Aorta (tissue), 5 donors: ENCODE data around the gene NTM. TPM values are rescaled to one million over a fixed set of nuclear protein-coding genes. Genes with fewer than 3 reads are reported as not detected.
A peak's percentile ranks its signal among the peaks of the same experiment; 100 is the strongest.

Experiments
- ATAC-seq: fragments of 200-7000 bp; cut with Tn5 transposase; one replicate; pipeline ENCODE4 v1.9.1; 2022; ENCODE audit warnings: moderate library complexity; ENCODE audit not compliant: low FRiP score
- DNase-seq, 2 donors: peaks; one replicate each; pipeline ENCODE4 v3.0.0-alpha.2; 2020
- H3K27ac ChIP-seq, 2 donors: one replicate each; pipeline ENCODE4 v1.5.1; 2013; ENCODE audit warnings: low read length in 2 of 2, mild to moderate bottlenecking in 2 of 2, moderate library complexity in 2 of 2, control low read depth in 1 of 2, inconsistent platforms in 1 of 2, low read depth in 1 of 2
- H3K27me3 ChIP-seq, 2 donors: one replicate each; pipeline ENCODE4 v1.6.1; 2013; ENCODE audit warnings: control low read depth in 1 of 2, low read length in 1 of 2, mild to moderate bottlenecking in 1 of 2, moderate library complexity in 1 of 2; ENCODE audit not compliant: insufficient read depth in 2 of 2, control insufficient read depth in 1 of 2
- H3K36me3 ChIP-seq, 2 donors: one replicate each; pipeline ENCODE4 v1.6.1; 2013; ENCODE audit warnings: control low read depth in 1 of 2, low read length in 1 of 2, mild to moderate bottlenecking in 1 of 2; ENCODE audit not compliant: insufficient read depth in 2 of 2, control insufficient read depth in 1 of 2
- H3K4me1 ChIP-seq, 2 donors: one replicate each; pipeline ENCODE4 v1.6.1; 2013; ENCODE audit warnings: low read length in 2 of 2, control low read depth in 1 of 2, mild to moderate bottlenecking in 1 of 2, moderate library complexity in 1 of 2; ENCODE audit not compliant: insufficient read depth in 2 of 2, control insufficient read depth in 1 of 2
- H3K4me3 ChIP-seq, 2 donors: one replicate each; pipeline ENCODE4 v1.5.1; 2013; ENCODE audit warnings: low read length in 2 of 2, control low read depth in 1 of 2, mild to moderate bottlenecking in 1 of 2
- H3K9me3 ChIP-seq: one replicate; pipeline ENCODE4 v1.6.1; 2013; ENCODE audit warnings: mild to moderate bottlenecking, low read length; ENCODE audit not compliant: control insufficient read depth
- WGBS, 2 donors: extraction: QIAGEN DNeasy Blood & Tissue Kit; methylation state at CpG; one replicate each; pipeline ENCODE4 v1.1.7; 2013; 5-methylcytosine and 5-hydroxymethylcytosine counted together
- intact Hi-C, 2 donors: fragments of 100-400 bp; cut with DNase I; formaldehyde crosslinking; loops; one replicate each; pipeline versions ENCODE4 v1.14.2 to v1.15.0; 2022
- polyA plus RNA-seq, 2 donors: library from polyadenylated mRNA; stranded (reverse); fragments of 200-250 nt; gene quantifications; one replicate each; pipeline ENCODE4 v1.2.3, GENCODE V29; 2013
- total RNA-seq, 2 donors: library from RNA; stranded (reverse); fragmentation: NEBNext Ultra II Directional; extraction: Animal tissue kit (Norgen Biotek cat#: 25700); gene quantifications; one replicate each; pipeline ENCODE4 v1.2.1, GENCODE V29; 2021
- donor health status: healthy with polysubstance abuse.
- donor health status: Bipolar disorder and iron deficiency.
- donor health status: DM: no; HTN: no; CAD: no.
- donor health status: DM: no; HTN: no; CAD: no.
- donor health status: DM: yes; HTN: yes; CAD: no.

Gene NTM
- total and polyA plus RNA-seq, 4 donors = 0.28 to 5.3 (median 1.9) TPM; not detected in 1

GRCh38 chr11:132072044-132072857 lies 701.8 kb downstream of the NTM start:
- Histone ChIP-seq H3K36me3 (no peaks in the 10 kb centered on the region), H3K27ac (no peak overlapping the region), H3K4me1 (no peaks in the 10 kb centered on the region), H3K9me3 (no peaks in the 10 kb centered on the region), H3K27me3 (no peaks in the 10 kb centered on the region), H3K4me3 (no peak overlapping the region)
- intact Hi-C loops = no loop called here
- WGBS, 2 donors = 2 to 9% methylated on average over 6 of the region's 6 CpGs
- peak; percentile 19 for ATAC-seq
- no peak for DNase-seq

- 16 to 22% methylated on average over 3 of the region's 3 CpGs for WGBS, 2 donors
- no peak for ATAC-seq
- DNase-seq = no peak
- no peaks in the 10 kb centered on the region for H3K27me3 ChIP-seq
- intact Hi-C loops = no loop called here
- no peaks in the 10 kb centered on the region for H3K9me3 ChIP-seq
- H3K36me3 ChIP-seq = no peaks in the 10 kb centered on the region
- H3K27ac ChIP-seq = no peak overlapping the region
- H3K4me3 ChIP-seq = no peak overlapping the region
- no peaks in the 10 kb centered on the region for H3K4me1 ChIP-seq
These were observed 702.4 kb downstream of the NTM start for GRCh38 chr11:132072858-132073211.

- DNase-seq (no peak), ATAC-seq (no peak)
- Histone ChIP-seq H3K4me1 (no peaks in the 10 kb centered on the region), H3K9me3 (no peaks in the 10 kb centered on the region), H3K36me3 (no peaks in the 10 kb centered on the region), H3K4me3 (no peak overlapping the region), H3K27ac (no peak overlapping the region), H3K27me3 (no peaks in the 10 kb centered on the region)
- 23 to 43% methylated on average over 1 of the region's 1 CpG for WGBS, 2 donors
- intact Hi-C loops = no loop called here
These were observed 703.4 kb downstream of the NTM start for GRCh38 chr11:132073787-132074186.

DNA sequence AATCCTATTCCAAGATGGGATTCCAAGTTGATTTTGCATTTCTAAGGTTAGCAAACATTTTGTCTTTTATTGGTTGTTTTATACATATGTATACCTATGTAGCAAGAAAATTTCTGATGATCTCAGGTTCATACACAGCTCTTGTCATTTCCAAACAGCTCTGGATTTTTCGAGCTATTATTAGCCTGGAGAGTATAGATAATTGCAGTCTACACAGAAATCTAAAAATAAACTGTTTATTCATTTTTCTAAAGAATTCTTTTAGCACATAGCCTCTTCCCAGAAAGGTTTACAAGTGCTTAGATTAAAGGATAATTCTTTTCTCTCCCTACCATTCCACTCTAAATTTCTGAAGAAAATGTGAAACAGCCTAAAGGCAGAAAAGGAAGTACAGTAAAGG lies 705.0 kb downstream of the NTM start:
- no peak for DNase-seq
- Histone ChIP-seq H3K4me1 (no peaks in the 10 kb centered on the region), H3K27me3 (no peaks in the 10 kb centered on the region), H3K9me3 (no peaks in the 10 kb centered on the region), H3K27ac (no peak overlapping the region), H3K4me3 (no peak overlapping the region), H3K36me3 (no peaks in the 10 kb centered on the region)
- WGBS, 2 donors = 28 to 46% methylated on average over 1 of the region's 1 CpG
- ATAC-seq = no peak
- intact Hi-C loops = no loop called here

GRCh38 chr11:132077416-132077815 lies 707.0 kb downstream of the NTM start:
- intact Hi-C loops = no loop called here
- no peaks in the 10 kb centered on the region for H3K36me3 ChIP-seq
- ATAC-seq = no peak

GRCh38 chr11:132078264-132079076 lies 708.1 kb downstream of the NTM start:
- H3K27me3 ChIP-seq = no peaks in the 10 kb centered on the region
- ATAC-seq (no peak), DNase-seq (no peak)
- intact Hi-C loops = no loop called here
- no peak overlapping the region for H3K4me3 ChIP-seq
- peaks cover 3% of the 10 kb centered on the region for H3K9me3 ChIP-seq
- WGBS, 2 donors = 81 to 82% methylated on average over 17 of the region's 17 CpGs
- H3K4me1 ChIP-seq = no peaks in the 10 kb centered on the region
- H3K27ac ChIP-seq = no peak overlapping the region
- no peaks in the 10 kb centered on the region for H3K36me3 ChIP-seq

More at GRCh38 chr11:132077416-132077815, 707.0 kb downstream of the NTM start:
- no peaks in the 10 kb centered on the region for H3K4me1 ChIP-seq
- DNase-seq = no peak
- H3K27ac ChIP-seq = no peak overlapping the region
- H3K9me3 ChIP-seq = no peaks in the 10 kb centered on the region
- H3K27me3 ChIP-seq = no peaks in the 10 kb centered on the region
- no peak overlapping the region for H3K4me3 ChIP-seq

- Histone ChIP-seq H3K27ac (no peak overlapping the region), H3K27me3 (no peaks in the 10 kb centered on the region), H3K36me3 (no peaks in the 10 kb centered on the region), H3K9me3 (peaks cover 3% of the 10 kb centered on the region), H3K4me1 (no peaks in the 10 kb centered on the region), H3K4me3 (no peak overlapping the region)
- intact Hi-C loops = no loop called here
- 47 to 50% methylated on average over 1 of the region's 1 CpG for WGBS, 2 donors
- DNase-seq = no peak
- no peak for ATAC-seq
These were observed 709.7 kb downstream of the NTM start for GRCh38 chr11:132080127-132080526.

GRCh38 chr11:132082566-132082965 lies 712.2 kb downstream of the NTM start:
- no peaks in the 10 kb centered on the region for H3K27me3 ChIP-seq
- H3K9me3 ChIP-seq = peaks cover 7% of the 10 kb centered on the region
- DNase-seq = no peak
- H3K4me1 ChIP-seq = no peaks in the 10 kb centered on the region
- no peak overlapping the region for H3K27ac ChIP-seq
- H3K4me3 ChIP-seq = no peak overlapping the region
- H3K36me3 ChIP-seq = no peaks in the 10 kb centered on the region
- 78 to 85% methylated on average over 5 of the region's 5 CpGs for WGBS, 2 donors
- ATAC-seq = no peak
- intact Hi-C loops = no loop called here

DNA sequence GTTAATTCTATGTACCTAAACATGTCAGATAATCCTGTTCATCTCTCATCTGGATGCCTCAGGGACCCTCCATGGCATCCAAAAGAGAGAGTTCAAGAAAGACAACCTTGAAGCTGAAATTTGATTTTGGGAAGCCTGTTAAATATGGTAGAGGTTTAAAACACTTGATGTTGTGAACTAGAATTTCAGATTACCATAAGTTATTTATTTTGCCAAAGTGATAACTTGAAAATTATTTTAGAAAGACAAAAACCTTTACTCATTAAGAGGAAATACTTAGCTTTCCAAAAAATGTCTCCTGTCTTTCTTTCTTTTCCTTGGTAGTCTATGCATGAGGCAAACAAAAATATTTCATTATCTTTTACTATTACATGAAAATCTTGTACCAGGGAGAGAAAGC lies 714.0 kb downstream of the NTM start:
- no peak for ATAC-seq

More for the DNA sequence above, 714.0 kb downstream of the NTM start:
- no peaks in the 10 kb centered on the region for H3K27me3 ChIP-seq
- H3K36me3 ChIP-seq = no peaks in the 10 kb centered on the region
- H3K4me3 ChIP-seq = no peak overlapping the region
- no peaks in the 10 kb centered on the region for H3K4me1 ChIP-seq
- no peak overlapping the region for H3K27ac ChIP-seq
- intact Hi-C loops = no loop called here
- peaks cover 9% of the 10 kb centered on the region for H3K9me3 ChIP-seq
- no peak for DNase-seq
